K562 (cell line): ENCODE data around the gene WDR46. TPM values are rescaled to one million over a fixed set of nuclear protein-coding genes. Genes with fewer than 3 reads are reported as not detected.

Experiments used
- CHD2 ChIP-seq: IDR thresholded peaks from 2 replicates; pipeline ENCODE4 v1.6.1; 2011; ENCODE audit warnings: low read depth, low read length
- HIVEP1 ChIP-seq: fragments of 250-450 bp; sonication (Bioruptor Pico); IDR thresholded peaks from 2 replicates; pipeline ENCODE4 v1.4.0; 2020; ENCODE audit warnings: mild to moderate bottlenecking
- ILF3 ChIP-seq: fragments of 450-650 bp; IDR thresholded peaks from 2 replicates; pipeline ENCODE4 v1.6.1; 2018; ENCODE audit warnings: antibody characterized with exemption, mild to moderate bottlenecking, moderate library complexity, borderline replicate concordance
- KLF10 ChIP-seq: fragments of 250-450 bp; sonication (Bioruptor Pico); IDR thresholded peaks from 2 replicates; pipeline ENCODE4 v1.6.1; 2021; ENCODE audit warnings: matching md5 sums
- KLF13 ChIP-seq: fragments of 450-650 bp; IDR thresholded peaks from 2 replicates; pipeline ENCODE4 v1.6.1; 2016; ENCODE audit warnings: missing genetic modification characterization, low read depth, mild to moderate bottlenecking, missing compliant biosample characterization, moderate library complexity, borderline replicate concordance
- KLF16 ChIP-seq: IDR thresholded peaks from 2 replicates; pipeline ENCODE4 v1.6.1; 2016; ENCODE audit warnings: antibody characterized with exemption
- MTA1 ChIP-seq: fragments of 450-650 bp; IDR thresholded peaks from 2 replicates; pipeline ENCODE4 v1.6.1; 2017; ENCODE audit warnings: borderline replicate concordance
- SETDB1 ChIP-seq: IDR thresholded peaks from one replicate; pipeline ENCODE4 v1.6.1; 2012; ENCODE audit warnings: low read length, control low read depth, inconsistent platforms
- SIN3A ChIP-seq, 2 experiments: fragments of 150-350 bp in 1 of 2; IDR thresholded peaks; 2 replicates each; pipeline ENCODE4 v1.6.1; 2011 to 2016; ENCODE audit warnings: borderline replicate concordance in 2 of 2, low read depth in 2 of 2, low read length in 2 of 2, mild to moderate bottlenecking in 2 of 2, moderate library complexity in 2 of 2; ENCODE audit not compliant: control insufficient read depth in 1 of 2
- SP1 ChIP-seq: sonication (generic); formaldehyde crosslinking; IDR thresholded peaks from 2 replicates; pipeline ENCODE4 v1.8.1; 2022; ENCODE audit warnings: mild to moderate bottlenecking, missing genetic modification reagents
- SP2 ChIP-seq: IDR thresholded peaks from 2 replicates; pipeline ENCODE4 v1.6.1; 2011; ENCODE audit warnings: mild to moderate bottlenecking, low read depth, low read length, moderate library complexity; ENCODE audit not compliant: poor library complexity, severe bottlenecking; ENCODE audit errors: extremely low read depth
- XRCC4 ChIP-seq: IDR thresholded peaks from one replicate; pipeline ENCODE4 v1.6.1; 2011; ENCODE audit not compliant: insufficient read depth, insufficient read length; ENCODE audit errors: extremely low read depth
- ZNF140 ChIP-seq: fragments of 250-450 bp; sonication (Bioruptor Pico); IDR thresholded peaks from 2 replicates; pipeline ENCODE4 v1.8.0; 2021; ENCODE audit warnings: moderate library complexity, mild to moderate bottlenecking, inconsistent platforms
- ZNF175 ChIP-seq: fragments of 200-800 bp; sonication (Bioruptor generic); IDR thresholded peaks from 2 replicates; pipeline ENCODE4 v1.6.1; 2016; ENCODE audit warnings: low read depth, mild to moderate bottlenecking, missing genetic modification characterization, missing compliant biosample characterization
- polyA plus RNA-seq, 8 experiments: library from polyadenylated mRNA; depleted of rRNA in 4 of 8; stranded (reverse) in 5 of 8; unstranded in 3 of 8; fragments of >200 nt; fragmentation: Nextera tagmentation in 2 of 8; fragmentation: Illumina TruSeq in 1 of 8; extraction: Ambion mirVana in 2 of 8; extraction: Trizol in 1 of 8; gene quantifications; 2 replicates each; pipeline versions ENCODE4 v1.2.1 to v1.2.3, GENCODE V29; 2011 to 2014; ENCODE audit warnings: inconsistent platforms in 1 of 8, missing spikeins in 1 of 8
- total RNA-seq, 7 experiments: library from RNA; depleted of rRNA in 6 of 7; stranded (reverse); fragments of >200 nt in 6 of 7; fragmentation: Illumina TruSeq in 2 of 7; extraction: Trizol in 2 of 7; gene quantifications; 2 replicates each; pipeline versions ENCODE4 v1.2.1 to v1.2.3, GENCODE V29; 2011 to 2021; ENCODE audit warnings: low replicate concordance in 1 of 7
- TF ChIP-seq, protein P1 (sequence below), 2 experiments: fragments of 450-650 bp; IDR thresholded peaks; 2 replicates each; pipeline ENCODE4 v1.6.1; 2018; ENCODE audit warnings: mild to moderate bottlenecking in 2 of 2, low read depth in 1 of 2; ENCODE audit not compliant: partially characterized antibody in 2 of 2
- TF ChIP-seq, protein P2 (sequence below), 2 experiments: fragments of 450-650 bp in 1 of 2; sonication (generic) in 1 of 2; formaldehyde crosslinking; conservative IDR thresholded peaks; 2 replicates each; pipeline versions ENCODE4 v1.4.0 to v1.8.1; 2020 to 2022; ENCODE audit warnings: mild to moderate bottlenecking in 1 of 2, missing genetic modification reagents in 1 of 2
- TF ChIP-seq, protein P3 (sequence below): fragments of 450-650 bp; IDR thresholded peaks from 2 replicates; pipeline ENCODE4 v1.6.1; 2016
- TF ChIP-seq, protein P4 (sequence below): IDR thresholded peaks from 3 replicates; pipeline ENCODE4 v1.6.1; 2011; ENCODE audit warnings: borderline replicate concordance, mild to moderate bottlenecking, moderate library complexity; ENCODE audit not compliant: insufficient read length; ENCODE audit errors: extremely low read depth

Gene WDR46
- total and polyA plus RNA-seq, 9 of the 15 experiments (the other 6 are each of a cell fraction or from before 2014, with no cell fraction given): 8.9 to 146 (median 93.1) TPM

DNA sequence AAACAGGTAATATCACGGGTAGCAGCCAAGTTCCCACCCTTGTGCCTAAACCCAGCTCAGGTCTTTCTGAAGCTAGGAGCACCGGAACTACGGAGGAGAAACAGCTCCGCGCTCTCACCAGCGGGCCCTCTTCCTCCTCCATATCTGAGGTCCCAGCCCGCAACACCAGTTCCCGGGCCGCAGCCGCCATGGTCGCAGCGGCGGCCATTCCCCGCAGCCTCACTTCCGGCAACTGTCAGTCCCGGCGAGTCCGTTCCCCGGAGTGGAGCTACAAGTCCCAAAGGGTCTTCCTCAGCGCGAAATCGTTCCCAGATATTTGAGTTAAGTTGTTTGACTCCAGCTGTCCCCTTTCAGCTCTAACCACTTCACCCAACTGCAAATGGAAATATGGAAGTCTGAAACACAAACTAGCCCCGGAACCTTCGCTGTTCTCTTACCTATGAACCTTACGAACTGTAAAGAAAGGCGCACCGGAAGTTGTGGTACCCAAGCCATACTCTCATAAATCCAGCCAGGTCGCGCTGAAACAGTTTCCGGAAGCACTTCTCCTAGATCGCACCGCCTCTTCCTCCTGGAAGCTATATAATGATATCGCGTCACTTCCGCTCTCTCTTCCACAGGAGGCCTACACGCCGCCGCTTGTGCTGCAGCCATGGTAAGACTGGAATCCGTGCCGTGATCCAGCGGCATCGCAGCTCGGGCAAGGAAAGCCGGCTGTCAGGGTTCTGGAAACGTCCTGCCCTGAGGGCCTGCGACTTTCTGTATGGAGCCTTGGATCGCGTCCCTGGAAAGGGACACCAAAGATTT lies 17.4 kb downstream of the WDR46 start, which contains the start of the genes RPS18 and VPS52 (continued):
- no peak for TF ChIP-seq ILF3
- TF ChIP-seq, protein P1, sequence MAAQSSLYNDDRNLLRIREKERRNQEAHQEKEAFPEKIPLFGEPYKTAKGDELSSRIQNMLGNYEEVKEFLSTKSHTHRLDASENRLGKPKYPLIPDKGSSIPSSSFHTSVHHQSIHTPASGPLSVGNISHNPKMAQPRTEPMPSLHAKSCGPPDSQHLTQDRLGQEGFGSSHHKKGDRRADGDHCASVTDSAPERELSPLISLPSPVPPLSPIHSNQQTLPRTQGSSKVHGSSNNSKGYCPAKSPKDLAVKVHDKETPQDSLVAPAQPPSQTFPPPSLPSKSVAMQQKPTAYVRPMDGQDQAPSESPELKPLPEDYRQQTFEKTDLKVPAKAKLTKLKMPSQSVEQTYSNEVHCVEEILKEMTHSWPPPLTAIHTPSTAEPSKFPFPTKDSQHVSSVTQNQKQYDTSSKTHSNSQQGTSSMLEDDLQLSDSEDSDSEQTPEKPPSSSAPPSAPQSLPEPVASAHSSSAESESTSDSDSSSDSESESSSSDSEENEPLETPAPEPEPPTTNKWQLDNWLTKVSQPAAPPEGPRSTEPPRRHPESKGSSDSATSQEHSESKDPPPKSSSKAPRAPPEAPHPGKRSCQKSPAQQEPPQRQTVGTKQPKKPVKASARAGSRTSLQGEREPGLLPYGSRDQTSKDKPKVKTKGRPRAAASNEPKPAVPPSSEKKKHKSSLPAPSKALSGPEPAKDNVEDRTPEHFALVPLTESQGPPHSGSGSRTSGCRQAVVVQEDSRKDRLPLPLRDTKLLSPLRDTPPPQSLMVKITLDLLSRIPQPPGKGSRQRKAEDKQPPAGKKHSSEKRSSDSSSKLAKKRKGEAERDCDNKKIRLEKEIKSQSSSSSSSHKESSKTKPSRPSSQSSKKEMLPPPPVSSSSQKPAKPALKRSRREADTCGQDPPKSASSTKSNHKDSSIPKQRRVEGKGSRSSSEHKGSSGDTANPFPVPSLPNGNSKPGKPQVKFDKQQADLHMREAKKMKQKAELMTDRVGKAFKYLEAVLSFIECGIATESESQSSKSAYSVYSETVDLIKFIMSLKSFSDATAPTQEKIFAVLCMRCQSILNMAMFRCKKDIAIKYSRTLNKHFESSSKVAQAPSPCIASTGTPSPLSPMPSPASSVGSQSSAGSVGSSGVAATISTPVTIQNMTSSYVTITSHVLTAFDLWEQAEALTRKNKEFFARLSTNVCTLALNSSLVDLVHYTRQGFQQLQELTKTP (IDR thresholded peaks at IDR 0.05; ENCODE audit: low read depth in 1 of 2, partially characterized antibody in 2 of 2): peak; percentile 31 to 91
- peak; percentile 76 for TF ChIP-seq SP1 (CRISPR knock-in tag)
- TF ChIP-seq, protein P2, sequence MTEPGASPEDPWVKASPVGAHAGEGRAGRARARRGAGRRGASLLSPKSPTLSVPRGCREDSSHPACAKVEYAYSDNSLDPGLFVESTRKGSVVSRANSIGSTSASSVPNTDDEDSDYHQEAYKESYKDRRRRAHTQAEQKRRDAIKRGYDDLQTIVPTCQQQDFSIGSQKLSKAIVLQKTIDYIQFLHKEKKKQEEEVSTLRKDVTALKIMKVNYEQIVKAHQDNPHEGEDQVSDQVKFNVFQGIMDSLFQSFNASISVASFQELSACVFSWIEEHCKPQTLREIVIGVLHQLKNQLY (CRISPR knock-in tag; conservative IDR thresholded peaks at IDR 0.05): peak; percentile 40 to 87; a peak in 2 of 4 replicates
- TF ChIP-seq, protein P3, sequence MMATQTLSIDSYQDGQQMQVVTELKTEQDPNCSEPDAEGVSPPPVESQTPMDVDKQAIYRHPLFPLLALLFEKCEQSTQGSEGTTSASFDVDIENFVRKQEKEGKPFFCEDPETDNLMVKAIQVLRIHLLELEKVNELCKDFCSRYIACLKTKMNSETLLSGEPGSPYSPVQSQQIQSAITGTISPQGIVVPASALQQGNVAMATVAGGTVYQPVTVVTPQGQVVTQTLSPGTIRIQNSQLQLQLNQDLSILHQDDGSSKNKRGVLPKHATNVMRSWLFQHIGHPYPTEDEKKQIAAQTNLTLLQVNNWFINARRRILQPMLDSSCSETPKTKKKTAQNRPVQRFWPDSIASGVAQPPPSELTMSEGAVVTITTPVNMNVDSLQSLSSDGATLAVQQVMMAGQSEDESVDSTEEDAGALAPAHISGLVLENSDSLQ: peak; percentile 95
- TF ChIP-seq, protein P4, sequence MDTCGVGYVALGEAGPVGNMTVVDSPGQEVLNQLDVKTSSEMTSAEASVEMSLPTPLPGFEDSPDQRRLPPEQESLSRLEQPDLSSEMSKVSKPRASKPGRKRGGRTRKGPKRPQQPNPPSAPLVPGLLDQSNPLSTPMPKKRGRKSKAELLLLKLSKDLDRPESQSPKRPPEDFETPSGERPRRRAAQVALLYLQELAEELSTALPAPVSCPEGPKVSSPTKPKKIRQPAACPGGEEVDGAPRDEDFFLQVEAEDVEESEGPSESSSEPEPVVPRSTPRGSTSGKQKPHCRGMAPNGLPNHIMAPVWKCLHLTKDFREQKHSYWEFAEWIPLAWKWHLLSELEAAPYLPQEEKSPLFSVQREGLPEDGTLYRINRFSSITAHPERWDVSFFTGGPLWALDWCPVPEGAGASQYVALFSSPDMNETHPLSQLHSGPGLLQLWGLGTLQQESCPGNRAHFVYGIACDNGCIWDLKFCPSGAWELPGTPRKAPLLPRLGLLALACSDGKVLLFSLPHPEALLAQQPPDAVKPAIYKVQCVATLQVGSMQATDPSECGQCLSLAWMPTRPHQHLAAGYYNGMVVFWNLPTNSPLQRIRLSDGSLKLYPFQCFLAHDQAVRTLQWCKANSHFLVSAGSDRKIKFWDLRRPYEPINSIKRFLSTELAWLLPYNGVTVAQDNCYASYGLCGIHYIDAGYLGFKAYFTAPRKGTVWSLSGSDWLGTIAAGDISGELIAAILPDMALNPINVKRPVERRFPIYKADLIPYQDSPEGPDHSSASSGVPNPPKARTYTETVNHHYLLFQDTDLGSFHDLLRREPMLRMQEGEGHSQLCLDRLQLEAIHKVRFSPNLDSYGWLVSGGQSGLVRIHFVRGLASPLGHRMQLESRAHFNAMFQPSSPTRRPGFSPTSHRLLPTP: no peak
- TF ChIP-seq SIN3A (IDR thresholded peaks at IDR 0.05; ENCODE audit: borderline replicate concordance in 2 of 2, control insufficient read depth in 1 of 2, low read depth in 2 of 2, low read length in 2 of 2): peak; percentile 61 to 82; a peak in 3 of 4 replicates
- peak; percentile 69; the same call in 1 of the 2 replicates for TF ChIP-seq HIVEP1 (CRISPR knock-in tag)
- no peak for TF ChIP-seq MTA1
- no peak for TF ChIP-seq ZNF140 (CRISPR knock-in tag)
- peak; percentile 46 for TF ChIP-seq SP2
- no peak for TF ChIP-seq KLF10 (CRISPR knock-in tag)
- TF ChIP-seq ZNF175: no peak
- peak; percentile 40; the same call in 1 of the 2 replicates for TF ChIP-seq CHD2
- peak; percentile 59; the same call in 1 of the 2 replicates for TF ChIP-seq KLF13 (tag)
- TF ChIP-seq KLF16: no peak
- TF ChIP-seq XRCC4: no peak
- peak; percentile 73 for TF ChIP-seq SETDB1
